ENCODE measurements around the gene PPIF. TPM values are rescaled to one million over a fixed set of nuclear protein-coding genes. Genes with fewer than 3 reads are reported as not detected.

The PPIF gene
- total and polyA plus RNA-seq, 2 donors (not counting 1 experiment from before 2014, with no cell fraction given), result 50.4 to 100 TPM

DNA sequence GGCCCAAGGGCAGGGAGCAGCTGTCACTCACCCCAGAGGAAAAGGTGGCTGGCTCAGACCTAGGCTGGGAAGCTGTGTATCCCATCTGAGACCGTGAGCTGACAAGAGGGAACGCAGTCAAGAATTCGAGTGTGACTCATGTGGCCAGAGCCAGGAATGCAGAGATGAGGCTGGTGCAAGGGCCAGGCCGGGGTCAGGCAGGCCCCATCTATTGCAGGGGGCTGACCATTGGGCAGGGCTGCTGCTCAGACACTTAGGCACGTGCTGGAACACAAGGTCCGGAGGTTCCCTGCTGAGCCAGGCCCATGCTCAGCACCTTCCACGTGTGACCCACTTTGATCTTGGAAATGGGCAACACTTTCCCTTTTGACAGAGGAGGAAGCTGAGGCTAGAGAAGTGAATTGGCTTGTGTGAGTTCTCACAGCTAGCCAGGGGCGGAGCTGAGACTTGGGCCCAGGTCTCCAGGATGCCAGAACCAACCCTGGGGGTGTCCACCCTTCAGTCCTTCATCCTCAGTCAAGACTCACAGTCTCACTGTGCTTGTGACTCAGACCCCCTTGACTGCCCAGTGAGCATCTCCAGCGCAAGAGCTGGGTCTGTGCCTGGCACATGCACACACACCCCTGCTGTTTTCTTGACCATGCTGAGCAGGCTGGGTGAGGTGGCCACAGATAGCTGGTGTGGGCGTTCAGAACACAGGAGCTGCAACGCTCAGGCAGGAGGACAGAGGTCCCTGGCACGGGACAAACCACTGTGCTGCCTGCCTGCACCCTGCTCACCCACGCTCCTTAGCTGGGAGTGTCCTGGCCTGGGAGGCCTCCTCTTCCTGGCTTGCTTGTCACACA is 47.6 kb upstream of the PPIF start:
- H3K27ac Mint-ChIP-seq, result no peak overlapping the region
- peaks cover 19% of the 10 kb centered on the region for H3K4me1 Mint-ChIP-seq
- Histone ChIP-seq H2AFZ (ENCODE audit: insufficient read depth, low read depth, low read length, poor library complexity, severe bottlenecking) (no peak overlapping the region), H3K4me1 (ENCODE audit: control insufficient read depth in 2 of 2, insufficient read depth in 2 of 2, low read length in 2 of 2) (peaks cover 7 to 21% of the 10 kb centered on the region in 2 donors), H4K20me1 (ENCODE audit: control insufficient read depth, insufficient read depth, low read length, poor library complexity, severe bottlenecking) (no peaks in the 10 kb centered on the region), H3K9me3 (ENCODE audit: control extremely low read depth in 1 of 3, control insufficient read depth in 2 of 3, insufficient read depth in 1 of 3, low read length in 2 of 3) (no peaks in the 10 kb centered on the region), H3K27ac (ENCODE audit: low read length in 2 of 2) (no peak overlapping the region), H3K4me3 (ENCODE audit: control extremely low read depth in 1 of 5, extremely low read depth in 1 of 5, insufficient read depth in 1 of 5, low read depth in 2 of 5, low read length in 4 of 5) (no peak overlapping the region), H3K9ac (ENCODE audit: low read length) (no peak overlapping the region), H3K79me2 (ENCODE audit: control insufficient read depth, insufficient read depth, low read length) (no peaks in the 10 kb centered on the region), H3K4me2 (replicated peaks; ENCODE audit: low read depth, low read length, poor library complexity, severe bottlenecking) (no peak overlapping the region), H3K36me3 (replicated peaks in 1 of 2; ENCODE audit: control extremely low read depth in 1 of 2, control insufficient read depth in 1 of 2, extremely low read depth in 1 of 2, insufficient read depth in 2 of 2, low read length in 1 of 2) (peaks cover 0 to 82% of the 10 kb centered on the region in 2 experiments), H3K27me3 (replicated peaks in 1 of 4; ENCODE audit: control extremely low read depth in 1 of 4, control insufficient read depth in 3 of 4, insufficient read depth in 4 of 4, low read length in 3 of 4) (no peaks in the 10 kb centered on the region)
- H3K27me3 Mint-ChIP-seq, result no peaks in the 10 kb centered on the region
- ChIA-PET POLR2A (no interaction called here), CTCF (interaction anchor here (0.6 kb wide), 1 partner anchor 1252 kb away, joined by 3 read pairs; no protein-coding TSS in a partner anchor)
- DNase-seq, result no peak
- TF ChIP-seq, protein P1, sequence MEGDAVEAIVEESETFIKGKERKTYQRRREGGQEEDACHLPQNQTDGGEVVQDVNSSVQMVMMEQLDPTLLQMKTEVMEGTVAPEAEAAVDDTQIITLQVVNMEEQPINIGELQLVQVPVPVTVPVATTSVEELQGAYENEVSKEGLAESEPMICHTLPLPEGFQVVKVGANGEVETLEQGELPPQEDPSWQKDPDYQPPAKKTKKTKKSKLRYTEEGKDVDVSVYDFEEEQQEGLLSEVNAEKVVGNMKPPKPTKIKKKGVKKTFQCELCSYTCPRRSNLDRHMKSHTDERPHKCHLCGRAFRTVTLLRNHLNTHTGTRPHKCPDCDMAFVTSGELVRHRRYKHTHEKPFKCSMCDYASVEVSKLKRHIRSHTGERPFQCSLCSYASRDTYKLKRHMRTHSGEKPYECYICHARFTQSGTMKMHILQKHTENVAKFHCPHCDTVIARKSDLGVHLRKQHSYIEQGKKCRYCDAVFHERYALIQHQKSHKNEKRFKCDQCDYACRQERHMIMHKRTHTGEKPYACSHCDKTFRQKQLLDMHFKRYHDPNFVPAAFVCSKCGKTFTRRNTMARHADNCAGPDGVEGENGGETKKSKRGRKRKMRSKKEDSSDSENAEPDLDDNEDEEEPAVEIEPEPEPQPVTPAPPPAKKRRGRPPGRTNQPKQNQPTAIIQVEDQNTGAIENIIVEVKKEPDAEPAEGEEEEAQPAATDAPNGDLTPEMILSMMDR (IDR thresholded peaks at IDR 0.05), result no peak
- no peak for TF ChIP-seq EZH2 (IDR thresholded peaks at IDR 0.05; ENCODE audit: borderline replicate concordance, insufficient read depth, low read depth, low read length, poor library complexity, severe bottlenecking)
- intact Hi-C loops (cut with micrococcal nuclease), result no loop called here
- no peak for ATAC-seq (ENCODE audit: low read depth)
- 96% methylated on average over 13 of the region's 13 CpGs for WGBS (ENCODE audit: insufficient coverage)
- no peak overlapping the region for H3K4me3 Mint-ChIP-seq
- H3K9me3 Mint-ChIP-seq (ENCODE audit: insufficient read depth), result no peaks in the 10 kb centered on the region

DNA sequence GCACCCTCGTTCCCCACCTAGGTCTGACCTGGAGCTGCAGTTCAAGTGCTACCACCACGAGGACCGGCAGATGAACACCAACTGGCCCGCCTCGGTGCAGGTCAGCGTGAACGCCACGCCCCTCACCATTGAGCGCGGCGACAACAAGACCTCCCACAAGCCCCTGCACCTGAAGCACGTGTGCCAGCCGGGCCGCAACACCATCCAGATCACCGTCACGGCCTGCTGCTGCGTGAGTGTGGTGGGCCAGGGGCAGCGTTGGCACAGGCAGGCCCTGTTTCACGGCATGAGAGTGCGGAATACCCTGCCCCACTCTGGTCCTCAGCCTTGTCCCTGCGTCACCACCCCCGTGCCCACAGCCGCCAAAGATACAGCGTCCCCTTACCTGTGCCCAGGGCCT is 46.6 kb upstream of the PPIF start:
- H3K27ac ChIP-seq (ENCODE audit: low read length in 2 of 2), result no peak overlapping the region
- ATAC-seq (ENCODE audit: low read depth) (no peak), DNase-seq (no peak)
- no peaks in the 10 kb centered on the region for H4K20me1 ChIP-seq (ENCODE audit: control insufficient read depth, insufficient read depth, low read length, poor library complexity, severe bottlenecking)
- H3K4me3 ChIP-seq (ENCODE audit: control extremely low read depth in 1 of 5, extremely low read depth in 1 of 5, insufficient read depth in 1 of 5, low read depth in 2 of 5, low read length in 4 of 5), result no peak overlapping the region
- H3K4me2 ChIP-seq (replicated peaks; ENCODE audit: low read depth, low read length, poor library complexity, severe bottlenecking), result no peak overlapping the region
- H3K36me3 ChIP-seq (replicated peaks in 1 of 2; ENCODE audit: control extremely low read depth in 1 of 2, control insufficient read depth in 1 of 2, extremely low read depth in 1 of 2, insufficient read depth in 2 of 2, low read length in 1 of 2), result peaks cover 0 to 85% of the 10 kb centered on the region in 2 experiments
- H3K4me1 Mint-ChIP-seq, result peaks cover 12% of the 10 kb centered on the region
- no peaks in the 10 kb centered on the region for H3K9me3 Mint-ChIP-seq (ENCODE audit: insufficient read depth)
- H2AFZ ChIP-seq (ENCODE audit: insufficient read depth, low read depth, low read length, poor library complexity, severe bottlenecking), result no peak overlapping the region
- H3K4me1 ChIP-seq (ENCODE audit: control insufficient read depth in 2 of 2, insufficient read depth in 2 of 2, low read length in 2 of 2), result peaks cover under 1 to 10% of the 10 kb centered on the region in 2 donors
- no peaks in the 10 kb centered on the region for H3K27me3 Mint-ChIP-seq
- H3K9ac ChIP-seq (ENCODE audit: low read length), result no peak overlapping the region
- no peaks in the 10 kb centered on the region for H3K9me3 ChIP-seq (ENCODE audit: control extremely low read depth in 1 of 3, control insufficient read depth in 2 of 3, insufficient read depth in 1 of 3, low read length in 2 of 3)
- no peak overlapping the region for H3K27ac Mint-ChIP-seq
- no peak overlapping the region for H3K4me3 Mint-ChIP-seq
- TF ChIP-seq, protein P1 (IDR thresholded peaks at IDR 0.05), result no peak
- no peak for TF ChIP-seq EZH2 (IDR thresholded peaks at IDR 0.05; ENCODE audit: borderline replicate concordance, insufficient read depth, low read depth, low read length, poor library complexity, severe bottlenecking)
- CTCF ChIA-PET, result no interaction called here
- H3K27me3 ChIP-seq (replicated peaks in 1 of 4; ENCODE audit: control extremely low read depth in 1 of 4, control insufficient read depth in 3 of 4, insufficient read depth in 4 of 4, low read length in 3 of 4), result no peaks in the 10 kb centered on the region
- H3K79me2 ChIP-seq (ENCODE audit: control insufficient read depth, insufficient read depth, low read length), result no peaks in the 10 kb centered on the region
- POLR2A ChIA-PET, result no interaction called here
- 94% methylated on average over 24 of the region's 24 CpGs for WGBS (ENCODE audit: insufficient coverage)
- intact Hi-C loops (cut with micrococcal nuclease), result no loop called here
